Ishikawa (cell line): ENCODE measurements around the gene PTER.

ENCODE experiments used
- CEBPB ChIP-seq: IDR thresholded peaks from 2 replicates; pipeline ENCODE4 v1.6.1; 2012
- CREB1 ChIP-seq: IDR thresholded peaks from 2 replicates; pipeline ENCODE4 v1.6.1; 2012; ENCODE audit warnings: low read depth
- EGR1 ChIP-seq: IDR thresholded peaks from 2 replicates; pipeline ENCODE4 v1.6.1; 2012
- EP300 ChIP-seq: IDR thresholded peaks from 2 replicates; pipeline ENCODE4 v1.6.1; 2012; ENCODE audit warnings: borderline replicate concordance
- FOXM1 ChIP-seq: IDR thresholded peaks from 2 replicates; pipeline ENCODE4 v1.6.1; 2012; ENCODE audit warnings: low read depth, borderline replicate concordance
- NFIC ChIP-seq: IDR thresholded peaks from 2 replicates; pipeline ENCODE4 v1.6.1; 2012
- RAD21 ChIP-seq: IDR thresholded peaks from 2 replicates; pipeline ENCODE4 v1.6.1; 2012; ENCODE audit warnings: low read depth
- TAF1 ChIP-seq: IDR thresholded peaks from 2 replicates; pipeline ENCODE4 v1.6.1; 2012; ENCODE audit warnings: low read depth, mild to moderate bottlenecking
- TCF12 ChIP-seq: IDR thresholded peaks from 2 replicates; pipeline ENCODE4 v1.6.1; 2012; ENCODE audit warnings: low read depth
- TEAD4 ChIP-seq: IDR thresholded peaks from 2 replicates; pipeline ENCODE4 v1.6.1; 2012
- YY1 ChIP-seq: IDR thresholded peaks from 2 replicates; pipeline ENCODE4 v1.6.1; 2012; ENCODE audit warnings: low read depth
- ZBTB7A ChIP-seq: IDR thresholded peaks from 2 replicates; pipeline ENCODE4 v1.6.1; 2012; ENCODE audit warnings: low read depth
- TF ChIP-seq, protein P1 (sequence below): IDR thresholded peaks from 2 replicates; pipeline ENCODE4 v1.6.1; 2012
- TF ChIP-seq, protein P2 (sequence below): IDR thresholded peaks from 2 replicates; pipeline ENCODE4 v1.6.1; 2012; ENCODE audit warnings: low read depth, mild to moderate bottlenecking
- TF ChIP-seq, protein P3 (sequence below): IDR thresholded peaks from 2 replicates; pipeline ENCODE4 v1.6.1; 2012

The PTER gene

GRCh38 chr10:16437540-16437894, 707 bp downstream of the PTER start:
- TF ChIP-seq YY1 (no peak), TEAD4 (no peak), FOXM1 (no peak), CREB1 (no peak), ZBTB7A (no peak), EGR1 (no peak)
- TF ChIP-seq, protein P1, sequence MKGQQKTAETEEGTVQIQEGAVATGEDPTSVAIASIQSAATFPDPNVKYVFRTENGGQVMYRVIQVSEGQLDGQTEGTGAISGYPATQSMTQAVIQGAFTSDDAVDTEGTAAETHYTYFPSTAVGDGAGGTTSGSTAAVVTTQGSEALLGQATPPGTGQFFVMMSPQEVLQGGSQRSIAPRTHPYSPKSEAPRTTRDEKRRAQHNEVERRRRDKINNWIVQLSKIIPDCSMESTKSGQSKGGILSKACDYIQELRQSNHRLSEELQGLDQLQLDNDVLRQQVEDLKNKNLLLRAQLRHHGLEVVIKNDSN, result no peak
- TF ChIP-seq, protein P2, sequence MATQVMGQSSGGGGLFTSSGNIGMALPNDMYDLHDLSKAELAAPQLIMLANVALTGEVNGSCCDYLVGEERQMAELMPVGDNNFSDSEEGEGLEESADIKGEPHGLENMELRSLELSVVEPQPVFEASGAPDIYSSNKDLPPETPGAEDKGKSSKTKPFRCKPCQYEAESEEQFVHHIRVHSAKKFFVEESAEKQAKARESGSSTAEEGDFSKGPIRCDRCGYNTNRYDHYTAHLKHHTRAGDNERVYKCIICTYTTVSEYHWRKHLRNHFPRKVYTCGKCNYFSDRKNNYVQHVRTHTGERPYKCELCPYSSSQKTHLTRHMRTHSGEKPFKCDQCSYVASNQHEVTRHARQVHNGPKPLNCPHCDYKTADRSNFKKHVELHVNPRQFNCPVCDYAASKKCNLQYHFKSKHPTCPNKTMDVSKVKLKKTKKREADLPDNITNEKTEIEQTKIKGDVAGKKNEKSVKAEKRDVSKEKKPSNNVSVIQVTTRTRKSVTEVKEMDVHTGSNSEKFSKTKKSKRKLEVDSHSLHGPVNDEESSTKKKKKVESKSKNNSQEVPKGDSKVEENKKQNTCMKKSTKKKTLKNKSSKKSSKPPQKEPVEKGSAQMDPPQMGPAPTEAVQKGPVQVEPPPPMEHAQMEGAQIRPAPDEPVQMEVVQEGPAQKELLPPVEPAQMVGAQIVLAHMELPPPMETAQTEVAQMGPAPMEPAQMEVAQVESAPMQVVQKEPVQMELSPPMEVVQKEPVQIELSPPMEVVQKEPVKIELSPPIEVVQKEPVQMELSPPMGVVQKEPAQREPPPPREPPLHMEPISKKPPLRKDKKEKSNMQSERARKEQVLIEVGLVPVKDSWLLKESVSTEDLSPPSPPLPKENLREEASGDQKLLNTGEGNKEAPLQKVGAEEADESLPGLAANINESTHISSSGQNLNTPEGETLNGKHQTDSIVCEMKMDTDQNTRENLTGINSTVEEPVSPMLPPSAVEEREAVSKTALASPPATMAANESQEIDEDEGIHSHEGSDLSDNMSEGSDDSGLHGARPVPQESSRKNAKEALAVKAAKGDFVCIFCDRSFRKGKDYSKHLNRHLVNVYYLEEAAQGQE, result no peak

DNA sequence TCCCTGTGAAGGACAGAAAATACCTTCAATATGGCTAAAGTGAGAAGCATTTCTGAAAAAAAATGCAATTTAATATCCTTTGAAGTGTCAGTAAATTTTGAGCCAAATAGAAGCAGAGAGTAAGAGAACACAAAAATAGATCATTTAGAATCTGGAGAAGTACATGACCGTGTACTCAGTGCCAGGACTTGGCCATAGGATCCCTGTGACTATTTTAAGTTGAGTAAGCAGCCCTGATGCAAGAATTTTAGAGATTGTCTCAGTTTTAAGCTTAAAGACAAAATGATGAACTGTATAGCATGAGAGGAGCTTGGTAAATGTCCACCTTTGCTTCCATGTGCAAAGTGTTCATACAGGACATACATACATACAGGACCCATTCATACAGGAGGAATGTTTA, 2.5 kb downstream of the PTER start:
- TF ChIP-seq ZBTB7A (no peak), EGR1 (no peak), TEAD4 (no peak), TCF12 (no peak), FOXM1 (no peak), EP300 (no peak), YY1 (no peak), NFIC (no peak), CEBPB (no peak), RAD21 (no peak), CREB1 (no peak)
- TF ChIP-seq, protein P1, result no peak
- TF ChIP-seq, protein P3, sequence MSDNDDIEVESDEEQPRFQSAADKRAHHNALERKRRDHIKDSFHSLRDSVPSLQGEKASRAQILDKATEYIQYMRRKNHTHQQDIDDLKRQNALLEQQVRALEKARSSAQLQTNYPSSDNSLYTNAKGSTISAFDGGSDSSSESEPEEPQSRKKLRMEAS, result no peak
- TF ChIP-seq, protein P2, result no peak

DNA sequence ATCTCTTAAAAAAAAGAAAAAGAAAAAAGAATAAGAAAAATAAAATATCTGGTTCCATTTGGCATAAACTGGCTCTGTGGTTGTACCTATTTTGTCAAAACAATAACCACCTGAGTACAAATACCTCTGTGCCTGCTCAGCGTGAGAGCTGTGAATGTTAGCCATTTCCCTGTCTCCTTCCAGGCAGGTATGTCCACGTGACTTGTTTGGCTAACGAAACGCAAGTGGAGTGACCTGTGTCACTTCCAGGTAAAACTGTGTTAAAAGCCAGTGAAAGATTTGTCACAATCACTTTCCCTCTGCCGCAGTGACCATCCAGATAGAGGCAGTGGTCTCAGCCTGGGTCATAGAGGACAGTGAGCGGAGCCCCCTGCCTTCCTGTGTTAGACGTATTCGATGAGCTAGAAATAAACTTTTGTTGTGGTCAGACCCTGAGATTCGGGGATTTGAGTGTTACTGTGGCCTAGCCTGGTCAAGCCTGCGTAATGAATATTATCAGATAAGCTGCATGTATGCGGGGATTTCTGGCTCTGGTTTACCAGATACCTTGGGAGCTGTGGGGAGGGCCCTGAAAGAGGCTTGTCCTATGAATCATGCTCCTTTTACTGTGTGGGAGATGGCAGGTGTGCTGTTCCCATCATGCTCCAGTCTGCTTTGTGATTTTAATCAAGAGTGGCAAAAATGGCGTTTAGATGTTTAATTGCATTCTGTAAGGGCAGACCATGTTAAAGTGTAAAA, 3.8 kb downstream of the PTER start:
- TF ChIP-seq NFIC, result no peak
- TF ChIP-seq, protein P3, result no peak
- no peak for TF ChIP-seq EP300
- TF ChIP-seq EGR1, result no peak

GRCh38 chr10:16441173-16441840, 4.5 kb downstream of the PTER start:
- TF ChIP-seq TCF12 (no peak), RAD21 (no peak), CEBPB (no peak), EGR1 (no peak)
- TF ChIP-seq, protein P2, result no peak
- TF ChIP-seq, protein P3, result no peak

- TF ChIP-seq CEBPB, result no peak
- no peak for TF ChIP-seq EGR1
- no peak for TF ChIP-seq TCF12
- no peak for TF ChIP-seq TAF1
- TF ChIP-seq RAD21, result no peak
Measured at GRCh38 chr10:16442914-16443313, 6.1 kb downstream of the PTER start.
